Keratinocyte (primary cell): Measurements from ENCODE around the gene HHIP.

Source experiments
- EZH2 ChIP-seq: IDR thresholded peaks from one replicate; pipeline ENCODE4 v1.6.1; 2012; ENCODE audit warnings: inconsistent platforms, mild to moderate bottlenecking, low read length, moderate library complexity
- TF ChIP-seq, protein P1 (sequence below), 3 experiments: IDR thresholded peaks in 1 of 3; conservative IDR thresholded peaks in 1 of 3; optimal IDR thresholded peaks in 1 of 3; 2 replicates in 2 of 3; 3 replicates in 1 of 3; pipeline versions ENCODE3 to v1.5.1; 2011; ENCODE audit warnings: low read length in 3 of 3, mild to moderate bottlenecking in 3 of 3, moderate library complexity in 2 of 3, control low read depth in 1 of 3, inconsistent platforms in 1 of 3; ENCODE audit not compliant: insufficient read depth in 2 of 3; ENCODE audit errors: extremely low read depth in 1 of 3

DNA sequence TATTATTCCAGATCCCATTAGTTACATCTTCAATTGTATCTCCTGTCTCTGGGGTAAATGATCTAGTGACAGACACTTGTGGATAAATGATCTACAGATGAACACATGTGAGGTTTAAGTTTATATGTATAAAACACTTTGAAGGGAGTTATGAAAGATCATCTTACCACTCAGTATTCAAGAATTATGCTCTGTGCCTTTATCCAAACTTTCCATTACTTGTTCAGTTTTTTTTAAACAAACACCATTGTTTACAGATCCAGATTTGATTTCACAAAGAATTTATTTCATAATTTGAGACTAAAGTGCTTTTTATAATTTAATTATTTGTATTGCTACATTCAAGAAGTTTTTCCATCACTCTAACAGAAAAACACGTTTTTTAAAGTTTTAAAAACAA lies 142.5 kb downstream of the HHIP start:
- TF ChIP-seq, protein P1, sequence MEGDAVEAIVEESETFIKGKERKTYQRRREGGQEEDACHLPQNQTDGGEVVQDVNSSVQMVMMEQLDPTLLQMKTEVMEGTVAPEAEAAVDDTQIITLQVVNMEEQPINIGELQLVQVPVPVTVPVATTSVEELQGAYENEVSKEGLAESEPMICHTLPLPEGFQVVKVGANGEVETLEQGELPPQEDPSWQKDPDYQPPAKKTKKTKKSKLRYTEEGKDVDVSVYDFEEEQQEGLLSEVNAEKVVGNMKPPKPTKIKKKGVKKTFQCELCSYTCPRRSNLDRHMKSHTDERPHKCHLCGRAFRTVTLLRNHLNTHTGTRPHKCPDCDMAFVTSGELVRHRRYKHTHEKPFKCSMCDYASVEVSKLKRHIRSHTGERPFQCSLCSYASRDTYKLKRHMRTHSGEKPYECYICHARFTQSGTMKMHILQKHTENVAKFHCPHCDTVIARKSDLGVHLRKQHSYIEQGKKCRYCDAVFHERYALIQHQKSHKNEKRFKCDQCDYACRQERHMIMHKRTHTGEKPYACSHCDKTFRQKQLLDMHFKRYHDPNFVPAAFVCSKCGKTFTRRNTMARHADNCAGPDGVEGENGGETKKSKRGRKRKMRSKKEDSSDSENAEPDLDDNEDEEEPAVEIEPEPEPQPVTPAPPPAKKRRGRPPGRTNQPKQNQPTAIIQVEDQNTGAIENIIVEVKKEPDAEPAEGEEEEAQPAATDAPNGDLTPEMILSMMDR (optimal IDR thresholded peaks at IDR 0.05 in 1 of 3, IDR thresholded peaks at IDR 0.05 in 1 of 3, conservative IDR thresholded peaks at IDR 0.05 in 1 of 3; ENCODE audit: extremely low read depth in 1 of 3, insufficient read depth in 2 of 3, low read length in 3 of 3): no peak
- TF ChIP-seq EZH2: no peak
